Measurements from ENCODE around the gene SCN11A. TPM values are rescaled to one million over a fixed set of nuclear protein-coding genes. Genes with fewer than 3 reads are reported as not detected.

SCN11A gene
- not detected in 5 replicates for total RNA-seq (2022; extraction: Qiagen RNA extraction)

GRCh38 chr3:39051649-39052561 is at the start of gene SCN11A, which contains the start of gene WDR48:
SCN11A (minus strand) TSS chr3:39051944; CDS start chr3:38950362, 101,582 bp downstream.
WDR48 (plus strand) TSS chr3:39052016; CDS start chr3:39052026, 10 bp downstream.

Other genes starting within 250 kb of the SCN11A start
- 0.01 to 0.02 TPM in 2 of 5 replicates, not detected in the others for gene SCN10A, start 235.7 kb downstream of the SCN11A start, total RNA-seq (2022; extraction: Qiagen RNA extraction)
- gene WDR48, start 72 bp upstream of the SCN11A start, total RNA-seq (2022; extraction: Qiagen RNA extraction), result 19.6 to 25.5 TPM (median 22.9 TPM) in 5 replicates
- gene GORASP1, start 55.7 kb upstream of the SCN11A start, total RNA-seq (2022; extraction: Qiagen RNA extraction), result 24.8 to 35.9 TPM (median 32.1 TPM) in 5 replicates
- gene TTC21A, start 55.7 kb upstream of the SCN11A start, total RNA-seq (2022; extraction: Qiagen RNA extraction), result 1.2 to 2.2 TPM (median 1.9 TPM) in 5 replicates
- gene CSRNP1, start 101.6 kb upstream of the SCN11A start, total RNA-seq (2022; extraction: Qiagen RNA extraction), result 17.9 to 23.0 TPM (median 22.0 TPM) in 5 replicates
- 0.21 to 0.28 TPM (median 0.25 TPM) in 5 replicates for gene XIRP1, start 140.7 kb upstream of the SCN11A start, total RNA-seq (2022; extraction: Qiagen RNA extraction)
- 0.04 to 0.07 TPM (median 0.06 TPM) in 5 replicates for gene CX3CR1, start 228.1 kb upstream of the SCN11A start, total RNA-seq (2022; extraction: Qiagen RNA extraction)